Measurements from ENCODE around the gene SMC1A.

DNA sequence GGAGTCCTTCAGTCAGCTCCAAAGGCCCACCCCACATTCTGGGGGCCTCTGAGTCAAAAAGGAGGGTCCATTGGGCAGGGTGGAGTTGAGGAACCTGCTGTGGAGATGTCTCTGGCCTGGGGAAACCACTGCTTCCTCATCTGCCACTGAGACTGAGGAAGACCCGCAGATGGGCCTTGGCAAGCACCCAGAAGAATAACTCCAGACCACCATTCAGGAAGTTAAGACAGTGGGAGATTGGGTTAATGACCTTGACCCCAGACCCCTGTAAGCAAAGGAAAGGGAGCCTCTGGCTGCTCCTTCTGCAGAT, 19.8 kb upstream of the SMC1A start:
- no peak for TF ChIP-seq POLR2A (IDR thresholded peaks at IDR 0.05; ENCODE audit: low read length)
- TF ChIP-seq GATA1 (IDR thresholded peaks at IDR 0.05; ENCODE audit: low read depth, low read length), result no peak
